K562 (cell line): Measurements from ENCODE around the gene SSBP2. TPM values are rescaled to one million over a fixed set of nuclear protein-coding genes. Genes with fewer than 3 reads are reported as not detected.

Source experiments
- ATF1 ChIP-seq, 2 experiments: fragments of 450-650 bp in 1 of 2; IDR thresholded peaks; 2 replicates each; pipeline ENCODE4 v1.6.1; 2016; ENCODE audit warnings: missing compliant biosample characterization in 1 of 2, missing genetic modification characterization in 1 of 2
- ATF3 ChIP-seq, 2 experiments: fragments of 450-650 bp in 1 of 2; sonication (generic) in 1 of 2; formaldehyde crosslinking in 1 of 2; IDR thresholded peaks in 1 of 2; conservative IDR thresholded peaks in 1 of 2; 2 replicates each; pipeline versions ENCODE4 v1.6.1 to v1.8.1; 2016 to 2023; ENCODE audit warnings: mild to moderate bottlenecking in 2 of 2, moderate library complexity in 2 of 2, inconsistent platforms in 1 of 2, missing genetic modification reagents in 1 of 2
- ELF1 ChIP-seq: fragments of 200-800 bp; sonication (Bioruptor generic); IDR thresholded peaks from 2 replicates; pipeline ENCODE4 v1.6.1; 2016; ENCODE audit warnings: missing genetic modification characterization, missing compliant biosample characterization
- FOXO4 ChIP-seq: fragments of 450-650 bp; formaldehyde crosslinking; IDR thresholded peaks from 2 replicates; pipeline ENCODE4 v1.4.0; 2020; ENCODE audit warnings: mild to moderate bottlenecking, moderate library complexity
- GTF2F1 ChIP-seq: IDR thresholded peaks from 2 replicates; pipeline ENCODE4 v1.6.1; 2011; ENCODE audit warnings: low read depth, low read length, improper control_type of control experiment
- HNRNPK ChIP-seq: fragments of 200-400 bp; formaldehyde crosslinking; IDR thresholded peaks from one replicate; pipeline ENCODE4 v1.6.1; 2018; ENCODE audit warnings: mild to moderate bottlenecking, low read depth, low read length; ENCODE audit not compliant: poor library complexity, severe bottlenecking
- KLF1 ChIP-seq: fragments of 450-650 bp; IDR thresholded peaks from 2 replicates; pipeline ENCODE4 v1.6.1; 2016; ENCODE audit warnings: missing genetic modification characterization, missing compliant biosample characterization
- PHB2 ChIP-seq: fragments of 450-650 bp; IDR thresholded peaks from 2 replicates; pipeline ENCODE4 v1.6.1; 2017; ENCODE audit warnings: low read depth
- PRMT5 ChIP-seq: sonication (generic); formaldehyde crosslinking; IDR thresholded peaks from 2 replicates; pipeline ENCODE4 v1.5.0; 2020; ENCODE audit warnings: missing genetic modification reagents
- TAF7 ChIP-seq: fragments of 450-650 bp; IDR thresholded peaks from 2 replicates; pipeline ENCODE4 v1.6.1; 2016; ENCODE audit warnings: missing genetic modification characterization, missing compliant biosample characterization
- TFAM ChIP-seq: fragments of 250-450 bp; sonication (Bioruptor Pico); conservative IDR thresholded peaks from 2 replicates; pipeline ENCODE4 v1.5.0; 2021; ENCODE audit warnings: mild to moderate bottlenecking, moderate library complexity
- TGIF2 ChIP-seq: sonication (generic); formaldehyde crosslinking; IDR thresholded peaks from 2 replicates; pipeline ENCODE4 v1.8.1; 2022; ENCODE audit warnings: mild to moderate bottlenecking, missing genetic modification reagents, moderate library complexity
- polyA plus RNA-seq, 8 experiments: library from polyadenylated mRNA; depleted of rRNA in 4 of 8; stranded (reverse) in 5 of 8; unstranded in 3 of 8; fragments of >200 nt; fragmentation: Nextera tagmentation in 2 of 8; fragmentation: Illumina TruSeq in 1 of 8; extraction: Ambion mirVana in 2 of 8; extraction: Trizol in 1 of 8; gene quantifications; 2 replicates each; pipeline versions ENCODE4 v1.2.1 to v1.2.3, GENCODE V29; 2011 to 2014; ENCODE audit warnings: inconsistent platforms in 1 of 8, missing spikeins in 1 of 8
- total RNA-seq, 7 experiments: library from RNA; depleted of rRNA in 6 of 7; stranded (reverse); fragments of >200 nt in 6 of 7; fragmentation: Illumina TruSeq in 2 of 7; extraction: Trizol in 2 of 7; gene quantifications; 2 replicates each; pipeline versions ENCODE4 v1.2.1 to v1.2.3, GENCODE V29; 2011 to 2021; ENCODE audit warnings: low replicate concordance in 1 of 7
- TF ChIP-seq, protein P1 (sequence below): fragments of 450-650 bp; IDR thresholded peaks from 2 replicates; pipeline ENCODE4 v1.6.1; 2016; ENCODE audit warnings: low read depth, mild to moderate bottlenecking, moderate library complexity

Gene SSBP2
- total and polyA plus RNA-seq, 9 of the 15 experiments (the other 6 are each of a cell fraction or from before 2014, with no cell fraction given): 22.3 to 133 (median 42.1) TPM

DNA sequence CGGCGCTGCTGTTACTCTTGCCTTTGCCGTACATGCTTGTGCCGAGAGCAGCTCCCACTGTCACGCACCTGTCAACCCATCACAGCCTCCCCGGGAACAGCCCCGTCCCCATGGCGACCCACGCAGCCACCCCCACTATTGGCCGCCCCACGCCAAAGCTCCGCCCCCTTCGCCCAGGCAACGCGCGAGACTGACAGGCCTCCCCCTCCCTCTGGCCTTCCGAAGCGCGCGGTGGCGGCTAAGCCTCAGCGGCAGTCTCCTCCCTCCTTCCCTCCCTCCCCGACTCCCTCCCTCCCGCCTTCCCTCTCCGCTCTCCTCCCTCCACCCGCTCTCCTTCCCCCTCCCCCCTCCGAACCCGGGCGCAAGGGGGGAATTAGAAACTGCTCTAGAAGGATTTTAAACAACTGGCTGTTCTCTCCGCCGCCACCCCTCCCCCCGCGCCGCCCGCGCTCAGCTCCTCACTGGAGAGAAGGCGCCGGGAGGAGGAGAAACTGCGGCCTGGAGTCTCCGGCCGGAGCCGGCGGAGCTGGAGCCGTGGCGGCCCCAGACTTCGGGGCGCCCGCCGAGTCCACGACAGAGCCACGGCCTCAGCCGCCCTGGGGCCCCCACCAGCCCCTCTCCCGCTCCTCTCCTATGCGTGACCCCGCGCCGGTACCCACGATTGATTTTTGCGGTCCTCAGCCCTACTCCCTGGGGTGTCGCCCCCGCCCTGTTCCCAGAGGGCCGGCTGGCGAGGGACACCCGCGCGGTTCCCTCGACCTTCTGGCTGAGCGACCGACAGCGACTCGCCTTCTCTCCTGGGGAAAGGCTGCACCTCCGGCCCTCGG, at the start of gene SSBP2 (continued):
- TF ChIP-seq, protein P1, sequence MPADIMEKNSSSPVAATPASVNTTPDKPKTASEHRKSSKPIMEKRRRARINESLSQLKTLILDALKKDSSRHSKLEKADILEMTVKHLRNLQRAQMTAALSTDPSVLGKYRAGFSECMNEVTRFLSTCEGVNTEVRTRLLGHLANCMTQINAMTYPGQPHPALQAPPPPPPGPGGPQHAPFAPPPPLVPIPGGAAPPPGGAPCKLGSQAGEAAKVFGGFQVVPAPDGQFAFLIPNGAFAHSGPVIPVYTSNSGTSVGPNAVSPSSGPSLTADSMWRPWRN: peak; percentile 46; the same call in 1 of the 2 replicates
- peak; percentile 85 for TF ChIP-seq ELF1 (tag)
- peak; percentile 86 for TF ChIP-seq TAF7 (tag)
- TF ChIP-seq ATF1 (CRISPR knock-in tag; IDR thresholded peaks at IDR 0.05): no peak
- peak; percentile 56; the same call in 1 of the 2 replicates for TF ChIP-seq ATF1 (tag; IDR thresholded peaks at IDR 0.05)
- no peak for TF ChIP-seq TFAM (CRISPR knock-in tag)
- TF ChIP-seq PHB2: 0 out of 2 replicates have a peak, but pooled peaks have one; percentile 18
- TF ChIP-seq TGIF2 (CRISPR knock-in tag): no peak
- no peak for TF ChIP-seq PRMT5 (CRISPR knock-in tag)
- TF ChIP-seq FOXO4 (CRISPR knock-in tag): no peak
- peak; percentile 66; the same call in 1 of the 2 replicates for TF ChIP-seq KLF1 (tag)
- TF ChIP-seq GTF2F1: 0 out of 2 replicates have a peak, but pooled peaks have one; percentile 35
- TF ChIP-seq ATF3 (IDR thresholded peaks at IDR 0.05): no peak
- 0 out of 2 replicates have a peak, but pooled peaks have one; percentile 40 for TF ChIP-seq ATF3 (CRISPR knock-in tag; conservative IDR thresholded peaks at IDR 0.05)
- no peak for TF ChIP-seq HNRNPK
